Neural cell (in vitro differentiated cells): ENCODE measurements around the gene TMEM259. TPM values are rescaled to one million over a fixed set of nuclear protein-coding genes. Genes with fewer than 3 reads are reported as not detected.

ENCODE experiments used
- H2AFZ ChIP-seq: fragments of 200-600, 300-800 bp; sonication (generic), shearing (Covaris generic); 2 replicates; pipeline ENCODE4 v1.6.0; 2014; ENCODE audit warnings: low read depth, mild to moderate bottlenecking, antibody characterized with exemption, low read length, moderate library complexity
- H3F3A ChIP-seq: fragments of 200-600 bp; shearing (Covaris generic); 2 replicates; pipeline ENCODE4 v1.6.1; 2016; ENCODE audit warnings: mild to moderate bottlenecking, moderate library complexity, mixed read lengths, antibody characterized with exemption, low read length; ENCODE audit not compliant: insufficient read depth, poor library complexity, severe bottlenecking
- H3K27ac ChIP-seq: fragments of 200-600, 300-800 bp; sonication (generic), shearing (Covaris generic); 2 replicates; pipeline ENCODE4 v1.5.1; 2014; ENCODE audit warnings: mild to moderate bottlenecking, low read length, moderate library complexity
- H3K27me3 ChIP-seq: fragments of 300-800, 200-600 bp; sonication (generic), shearing (Covaris generic); 2 replicates; pipeline ENCODE4 v1.6.0; 2014; ENCODE audit warnings: mild to moderate bottlenecking, low read depth, low read length, moderate library complexity; ENCODE audit not compliant: insufficient read depth
- H3K36me3 ChIP-seq: fragments of 300-800, 200-600 bp; sonication (generic), shearing (Covaris generic); 2 replicates; pipeline ENCODE4 v1.5.1; 2014; ENCODE audit warnings: mild to moderate bottlenecking, antibody characterized with exemption, low read length, moderate library complexity; ENCODE audit not compliant: insufficient read depth
- H3K4me2 ChIP-seq: fragments of 300-800, 200-600 bp; sonication (generic), shearing (Covaris generic); 2 replicates; pipeline ENCODE4 v1.6.0; 2014; ENCODE audit warnings: mild to moderate bottlenecking, low read length
- H3K4me3 ChIP-seq: fragments of 300-800, 200-600 bp; sonication (generic), shearing (Covaris generic); 2 replicates; pipeline ENCODE4 v1.5.1; 2014; ENCODE audit warnings: mild to moderate bottlenecking, low read length, moderate library complexity
- H3K79me2 ChIP-seq: fragments of 200-600 bp; shearing (Covaris generic); replicated peaks from 2 replicates; pipeline ENCODE4 v1.6.0; 2014; ENCODE audit warnings: mild to moderate bottlenecking, low read length, moderate library complexity; ENCODE audit not compliant: insufficient read depth
- H3K9ac ChIP-seq: fragments of 300-800, 200-600 bp; sonication (generic), shearing (Covaris generic); 2 replicates; pipeline ENCODE4 v1.6.1; 2016; ENCODE audit warnings: mild to moderate bottlenecking, low read length, mixed read lengths
- H3K9me2 ChIP-seq: fragments of 200-600 bp; shearing (Covaris generic); 2 replicates; pipeline ENCODE4 v1.6.1; 2016; ENCODE audit warnings: mild to moderate bottlenecking, low read length, mixed read lengths; ENCODE audit not compliant: insufficient read depth
- H3K9me3 ChIP-seq: fragments of 200-600, 300-800 bp; sonication (generic), shearing (Covaris generic); 2 replicates; pipeline ENCODE4 v1.6.1; 2016; ENCODE audit warnings: mild to moderate bottlenecking, mixed run types, low read length, moderate library complexity, mixed read lengths
- H4K20me1 ChIP-seq: fragments of 200-600 bp; shearing (Covaris generic); 2 replicates; pipeline ENCODE4 v1.6.1; 2016; ENCODE audit warnings: mild to moderate bottlenecking, mixed run types; ENCODE audit not compliant: insufficient read depth
- CTCF ChIP-seq: fragments of 450-650 bp; IDR thresholded peaks from 2 replicates; pipeline ENCODE4 v1.5.1; 2014; ENCODE audit warnings: antibody characterized with exemption, mild to moderate bottlenecking, moderate library complexity; ENCODE audit not compliant: poor library complexity, severe bottlenecking
- EP300 ChIP-seq: fragments of 450-650 bp; conservative IDR thresholded peaks from 2 replicates; pipeline ENCODE4 v1.6.1; 2014; ENCODE audit warnings: antibody characterized with exemption, mild to moderate bottlenecking, moderate library complexity; ENCODE audit not compliant: poor library complexity, severe bottlenecking
- EZH2 ChIP-seq: fragments of 200-600, 300-800 bp; shearing (Covaris generic), sonication (generic); IDR thresholded peaks from 2 replicates; pipeline ENCODE4 v1.6.1; 2014; ENCODE audit warnings: antibody characterized with exemption, low read length, borderline replicate concordance, mild to moderate bottlenecking; ENCODE audit not compliant: insufficient read depth, poor library complexity, severe bottlenecking
- MXI1 ChIP-seq: fragments of 450-650 bp; conservative IDR thresholded peaks from 2 replicates; pipeline ENCODE4 v1.6.1; 2014; ENCODE audit warnings: antibody characterized with exemption, mild to moderate bottlenecking; ENCODE audit not compliant: poor library complexity, severe bottlenecking
- POLR2AphosphoS5 ChIP-seq: IDR thresholded peaks from 2 replicates; pipeline ENCODE4 v1.6.1; 2012
- RAD21 ChIP-seq: fragments of 450-650 bp; conservative IDR thresholded peaks from 2 replicates; pipeline ENCODE4 v1.6.1; 2014; ENCODE audit warnings: antibody characterized with exemption, mild to moderate bottlenecking, moderate library complexity
- REST ChIP-seq: IDR thresholded peaks from 2 replicates; pipeline ENCODE4 v1.6.1; 2012; ENCODE audit warnings: borderline replicate concordance
- SMC3 ChIP-seq: fragments of 450-650 bp; conservative IDR thresholded peaks from 2 replicates; pipeline ENCODE4 v1.6.1; 2014; ENCODE audit warnings: antibody characterized with exemption, mild to moderate bottlenecking, moderate library complexity; ENCODE audit not compliant: poor library complexity
- TAF1 ChIP-seq: IDR thresholded peaks from 2 replicates; pipeline ENCODE4 v1.6.1; 2012; ENCODE audit warnings: low read depth
- polyA plus RNA-seq: library from polyadenylated mRNA; depleted of rRNA; stranded (reverse); fragments of >200 nt; gene quantifications from 2 replicates; pipeline ENCODE4 v1.2.3, GENCODE V29; 2014

The TMEM259 gene
- polyA plus RNA-seq, 1 donor from 2014 or later = 176 TPM

GRCh38 chr19:970695-971094 is 50.2 kb downstream of the TMEM259 start:
- no peak overlapping the region for H3K4me2 ChIP-seq
- H3K36me3 ChIP-seq = peaks cover 17% of the 10 kb centered on the region
- H3K27ac ChIP-seq = no peak overlapping the region
- no peaks in the 10 kb centered on the region for H4K20me1 ChIP-seq
- no peak overlapping the region for H3K9ac ChIP-seq
- H3K9me2 ChIP-seq = no peaks in the 10 kb centered on the region
- no peak for TF ChIP-seq POLR2AphosphoS5
- TF ChIP-seq CTCF = peak; percentile 56
- no peaks in the 10 kb centered on the region for H3F3A ChIP-seq
- H3K79me2 ChIP-seq = no peaks in the 10 kb centered on the region
- H3K9me3 ChIP-seq = no peaks in the 10 kb centered on the region
- H2AFZ ChIP-seq = no peak overlapping the region
- no peaks in the 10 kb centered on the region for H3K27me3 ChIP-seq
- H3K4me3 ChIP-seq = no peak overlapping the region

- H3K4me3 ChIP-seq = no peak overlapping the region
- H4K20me1 ChIP-seq = no peaks in the 10 kb centered on the region
- H3K79me2 ChIP-seq = no peaks in the 10 kb centered on the region
- no peaks in the 10 kb centered on the region for H3K9me2 ChIP-seq
- H2AFZ ChIP-seq = no peak overlapping the region
- H3K9ac ChIP-seq = no peak overlapping the region
- no peaks in the 10 kb centered on the region for H3F3A ChIP-seq
- no peak overlapping the region for H3K27ac ChIP-seq
- no peaks in the 10 kb centered on the region for H3K27me3 ChIP-seq
- TF ChIP-seq EP300 = no peak
- no peak for TF ChIP-seq SMC3
- TF ChIP-seq MXI1 = no peak
- TF ChIP-seq EZH2 = no peak
- no peak for TF ChIP-seq CTCF
- no peak for TF ChIP-seq POLR2AphosphoS5
- no peak for TF ChIP-seq REST
- no peak for TF ChIP-seq RAD21
- TF ChIP-seq TAF1 = no peak
- no peaks in the 10 kb centered on the region for H3K9me3 ChIP-seq
- no peak overlapping the region for H3K4me2 ChIP-seq
- H3K36me3 ChIP-seq = peaks cover 32% of the 10 kb centered on the region
These were observed 54.3 kb downstream of the TMEM259 start for GRCh38 chr19:966485-967088.
